ENCODE measurements around the gene IMPA2.
"Not testable (repeated sequence)": the region's sequence is repeated elsewhere in the genome, so short reads cannot be mapped to it uniquely, and the experiment has no call there.

The IMPA2 gene

GRCh38 chr18:12031181-12031580, 49.9 kb downstream of the IMPA2 start:
- no peak for DNase-seq

GRCh38 chr18:12031846-12032245, 50.5 kb downstream of the IMPA2 start:
- no peak for DNase-seq

- no peak for DNase-seq
These were observed 51.7 kb downstream of the IMPA2 start for GRCh38 chr18:12032786-12033642.

- DNase-seq = no peak
These were observed 52.3 kb downstream of the IMPA2 start for GRCh38 chr18:12033643-12034025.

- DNase-seq = no peak
These were observed 53.2 kb downstream of the IMPA2 start for GRCh38 chr18:12034241-12035100.

GRCh38 chr18:12035481-12035880, 54.2 kb downstream of the IMPA2 start:
- DNase-seq = no peak

- no peak for DNase-seq
These were observed 55.0 kb downstream of the IMPA2 start for GRCh38 chr18:12036201-12036751.

GRCh38 chr18:12038082-12038638, 56.9 kb downstream of the IMPA2 start:
- DNase-seq = no peak

- DNase-seq = peak; percentile 59
These were observed 57.6 kb downstream of the IMPA2 start for GRCh38 chr18:12038639-12039539.

GRCh38 chr18:12039540-12039930, 58.2 kb downstream of the IMPA2 start:
- not testable (repeated sequence) for DNase-seq

GRCh38 chr18:12041561-12041960, 60.3 kb downstream of the IMPA2 start:
- DNase-seq = no peak

GRCh38 chr18:12043811-12044210, 62.5 kb downstream of the IMPA2 start:
- no peak for DNase-seq

GRCh38 chr18:12044591-12044990, 63.3 kb downstream of the IMPA2 start:
- no peak for DNase-seq

GRCh38 chr18:12046046-12046750, 64.9 kb downstream of the IMPA2 start:
- DNase-seq = no peak

GRCh38 chr18:12046751-12047335, 65.5 kb downstream of the IMPA2 start:
- no peak for DNase-seq

- DNase-seq = no peak
These were observed 66.9 kb downstream of the IMPA2 start for GRCh38 chr18:12048010-12048826.

- no peak for DNase-seq
These were observed 67.5 kb downstream of the IMPA2 start for GRCh38 chr18:12048827-12049175.

GRCh38 chr18:12049978-12050811, 68.9 kb downstream of the IMPA2 start:
- DNase-seq = no peak

GRCh38 chr18:12052866-12053265, 71.6 kb downstream of the IMPA2 start:
- DNase-seq = no peak
